HepG2 (cell line): ENCODE results near the gene SESN2. TPM values are rescaled to one million over a fixed set of nuclear protein-coding genes. Genes with fewer than 3 reads are reported as not detected.

Experiments used
- ATF6 ChIP-seq: sonication (generic); formaldehyde crosslinking; conservative IDR thresholded peaks from 2 replicates; pipeline ENCODE4 v1.4.0; 2020; ENCODE audit warnings: missing genetic modification reagents
- ATF7-NPFF ChIP-seq: sonication (generic); formaldehyde crosslinking; IDR thresholded peaks from 2 replicates; pipeline ENCODE4 v1.8.1; 2023; ENCODE audit warnings: mild to moderate bottlenecking, low read depth, missing genetic modification reagents, moderate library complexity
- CCDC6 ChIP-seq: sonication (generic); formaldehyde crosslinking; IDR thresholded peaks from 2 replicates; pipeline ENCODE4 v1.8.1; 2022; ENCODE audit warnings: mild to moderate bottlenecking, missing genetic modification reagents, moderate library complexity
- CSRNP2 ChIP-seq: sonication (generic); formaldehyde crosslinking; conservative IDR thresholded peaks from 2 replicates; pipeline ENCODE4 v1.8.0; 2022; ENCODE audit warnings: low read depth, missing genetic modification reagents
- FOXM1 ChIP-seq: sonication (generic); formaldehyde crosslinking; IDR thresholded peaks from 2 replicates; pipeline ENCODE4 v1.5.0; 2020; ENCODE audit warnings: missing genetic modification reagents
- HDAC2 ChIP-seq: sonication (generic); formaldehyde crosslinking; IDR thresholded peaks from 2 replicates; pipeline ENCODE4 v1.4.0; 2020; ENCODE audit warnings: missing genetic modification reagents
- HNRNPK ChIP-seq: fragments of 200-400 bp; formaldehyde crosslinking; IDR thresholded peaks from 2 replicates; pipeline ENCODE4 v1.6.1; 2018; ENCODE audit warnings: low read length, low read depth, moderate library complexity, mild to moderate bottlenecking; ENCODE audit not compliant: poor library complexity, severe bottlenecking
- IKZF5 ChIP-seq: IDR thresholded peaks from 2 replicates; pipeline ENCODE4 v1.6.1; 2018; ENCODE audit warnings: missing genetic modification reagents, mild to moderate bottlenecking, missing compliant biosample characterization
- KDM4B ChIP-seq: sonication (generic); formaldehyde crosslinking; IDR thresholded peaks from 2 replicates; pipeline ENCODE4 v1.4.0; 2020; ENCODE audit warnings: missing genetic modification reagents
- NFE2L2 ChIP-seq: fragments of 150-350 bp; IDR thresholded peaks from 2 replicates; pipeline ENCODE4 v1.6.1; 2014; ENCODE audit warnings: low read length
- NFRKB ChIP-seq: fragments of 450-650 bp; IDR thresholded peaks from 2 replicates; pipeline ENCODE4 v1.6.1; 2017
- PHF5A ChIP-seq: IDR thresholded peaks from one replicate; pipeline ENCODE4 v1.6.1; 2018; ENCODE audit warnings: low read depth, missing genetic modification reagents; ENCODE audit not compliant: unreplicated experiment
- SOX6 ChIP-seq, 2 experiments: fragments of 450-650 bp in 1 of 2; sonication (generic) in 1 of 2; formaldehyde crosslinking in 1 of 2; IDR thresholded peaks; 2 replicates each; pipeline versions ENCODE4 v1.4.0 to v1.6.1; 2017 to 2020; ENCODE audit warnings: antibody characterized with exemption in 1 of 2, mild to moderate bottlenecking in 1 of 2, missing genetic modification reagents in 1 of 2
- TERF1 ChIP-seq: sonication (generic); formaldehyde crosslinking; IDR thresholded peaks from 2 replicates; pipeline ENCODE4 v1.8.0; 2022; ENCODE audit warnings: mild to moderate bottlenecking, missing genetic modification reagents, moderate library complexity
- ZNF431 ChIP-seq: sonication (generic); formaldehyde crosslinking; IDR thresholded peaks from 2 replicates; pipeline ENCODE4 v1.9.0; 2022; ENCODE audit warnings: missing genetic modification reagents, low read depth, mild to moderate bottlenecking, borderline replicate concordance
- ZNF503 ChIP-seq: sonication (generic); formaldehyde crosslinking; IDR thresholded peaks from 2 replicates; pipeline ENCODE4 v1.4.0; 2020; ENCODE audit warnings: missing genetic modification reagents
- ZNF580 ChIP-seq: IDR thresholded peaks from 2 replicates; pipeline ENCODE4 v1.6.1; 2016; ENCODE audit warnings: low read depth, borderline replicate concordance
- ZNF629 ChIP-seq: sonication (generic); formaldehyde crosslinking; conservative IDR thresholded peaks from 2 replicates; pipeline ENCODE4 v1.5.0; 2020; ENCODE audit warnings: missing genetic modification reagents
- ZNF674 ChIP-seq: sonication (generic); formaldehyde crosslinking; IDR thresholded peaks from 2 replicates; pipeline ENCODE4 v1.5.0; 2020; ENCODE audit warnings: low read depth, mild to moderate bottlenecking, missing genetic modification reagents
- ZNF749 ChIP-seq: sonication (generic); formaldehyde crosslinking; IDR thresholded peaks from 2 replicates; pipeline ENCODE4 v1.8.0; 2022; ENCODE audit warnings: mild to moderate bottlenecking, missing genetic modification reagents, moderate library complexity, borderline replicate concordance
- ZSCAN22 ChIP-seq: sonication (generic); formaldehyde crosslinking; IDR thresholded peaks from 2 replicates; pipeline ENCODE4 v1.4.0; 2020; ENCODE audit warnings: mild to moderate bottlenecking, missing genetic modification reagents
- polyA plus RNA-seq, 8 experiments: library from polyadenylated mRNA; depleted of rRNA in 3 of 8; stranded (reverse) in 7 of 8; unstranded in 1 of 8; fragments of >200 nt; fragmentation: Illumina TruSeq in 4 of 8; extraction: Trizol in 4 of 8; gene quantifications; 2 replicates each; pipeline versions ENCODE4 v1.2.1 to v1.2.3, GENCODE V29; 2011 to 2016; ENCODE audit warnings: low read depth in 4 of 8, missing spikeins in 1 of 8, mixed read lengths in 1 of 8; ENCODE audit not compliant: insufficient read depth in 1 of 8
- total RNA-seq, 5 experiments: library from RNA; depleted of rRNA; stranded (reverse); fragments of >200 nt; fragmentation: Illumina TruSeq; extraction: Trizol; gene quantifications; 2 replicates each; pipeline ENCODE4 v1.2.3, GENCODE V29; 2016; ENCODE audit warnings: low read depth in 1 of 5

Gene SESN2
- total and polyA plus RNA-seq, 2 of the 13 experiments (the other 11 are each of a cell fraction or from before 2014, with no cell fraction given), result 13.2 to 19.1 TPM

GRCh38 chr1:28296401-28297261, 37.3 kb downstream of the SESN2 start (continued):
- TF ChIP-seq IKZF5 (CRISPR knock-in tag), result peak; percentile 88; the same call in 1 of the 2 replicates
- no peak; the same call in 1 of the 2 replicates for TF ChIP-seq ZNF629 (CRISPR knock-in tag)
- peak; percentile 57; the same call in 1 of the 2 replicates for TF ChIP-seq ZNF580 (CRISPR knock-in tag)
- TF ChIP-seq CSRNP2 (CRISPR knock-in tag), result no peak
- TF ChIP-seq FOXM1 (CRISPR knock-in tag), result no peak
- TF ChIP-seq ATF6 (CRISPR knock-in tag), result 0 out of 2 replicates have a peak, but pooled peaks have one; percentile 72
- no peak for TF ChIP-seq NFRKB
- TF ChIP-seq HDAC2 (CRISPR knock-in tag), result peak; percentile 94
- TF ChIP-seq KDM4B, result no peak
- no peak; the same call in 1 of the 2 replicates for TF ChIP-seq ZNF431 (CRISPR knock-in tag)
- no peak for TF ChIP-seq PHF5A (CRISPR knock-in tag)
- no peak for TF ChIP-seq CCDC6
- no peak for TF ChIP-seq TERF1
- TF ChIP-seq ATF7-NPFF (CRISPR knock-in tag), result no peak
- TF ChIP-seq ZNF749 (CRISPR knock-in tag), result no peak
- TF ChIP-seq ZSCAN22, result no peak
- TF ChIP-seq SOX6 (IDR thresholded peaks at IDR 0.05), result no peak
- TF ChIP-seq SOX6 (CRISPR knock-in tag; IDR thresholded peaks at IDR 0.05), result peak; percentile 90
- TF ChIP-seq NFE2L2, result no peak
- no peak for TF ChIP-seq ZNF503 (CRISPR knock-in tag)
- no peak for TF ChIP-seq HNRNPK
- no peak for TF ChIP-seq ZNF674
